Endodermal cell (in vitro differentiated cells): ENCODE data around the gene EMSY. TPM values are rescaled to one million over a fixed set of nuclear protein-coding genes. Genes with fewer than 3 reads are reported as not detected.
"Not testable (repeated sequence)": the region's sequence is repeated elsewhere in the genome, so short reads cannot be mapped to it uniquely, and the experiment has no call there.

ENCODE experiments used
- DNase-seq: peaks from one replicate; pipeline ENCODE4 v3.0.0-alpha.2; 2017
- H3K27ac ChIP-seq: 2 replicates; pipeline ENCODE4 v1.5.1; 2013; ENCODE audit warnings: mild to moderate bottlenecking, low read depth, low read length, moderate library complexity
- H3K27me3 ChIP-seq: 2 replicates; pipeline ENCODE4 v1.6.1; 2013; ENCODE audit warnings: mild to moderate bottlenecking, low read length, moderate library complexity; ENCODE audit not compliant: insufficient read depth, control insufficient read depth, poor library complexity, severe bottlenecking
- H3K36me3 ChIP-seq: 2 replicates; pipeline ENCODE4 v1.7.0; 2013; ENCODE audit warnings: mild to moderate bottlenecking, low read length, moderate library complexity; ENCODE audit not compliant: control insufficient read depth, insufficient read depth
- H3K4me1 ChIP-seq: one replicate; pipeline ENCODE4 v1.7.0; 2013; ENCODE audit warnings: low read length; ENCODE audit not compliant: control insufficient read depth, insufficient read depth
- H3K4me3 ChIP-seq: 2 replicates; pipeline ENCODE4 v1.5.1; 2013; ENCODE audit warnings: mild to moderate bottlenecking, low read length, moderate library complexity
- H3K9ac ChIP-seq: 2 replicates; pipeline ENCODE4 v1.6.1; 2013; ENCODE audit warnings: mild to moderate bottlenecking, low read length, moderate library complexity; ENCODE audit not compliant: poor library complexity, severe bottlenecking; ENCODE audit errors: extremely low read depth
- H3K9me3 ChIP-seq: 2 replicates; pipeline ENCODE4 v1.6.1; 2013; ENCODE audit warnings: mild to moderate bottlenecking, low read length, moderate library complexity; ENCODE audit not compliant: control insufficient read depth
- H3K27ac Mint-ChIP-seq: 2 replicates; pipeline ENCODE4 v1.8.0; 2020; ENCODE audit warnings: mixed read lengths
- H3K27me3 Mint-ChIP-seq: 2 replicates; pipeline ENCODE4 v1.8.0; 2021; ENCODE audit warnings: mild to moderate bottlenecking, mixed read lengths; ENCODE audit not compliant: insufficient read depth
- H3K36me3 Mint-ChIP-seq: 2 replicates; pipeline ENCODE4 v1.8.0; 2020; ENCODE audit warnings: low read depth, mixed read lengths
- H3K4me1 Mint-ChIP-seq: 2 replicates; pipeline ENCODE4 v1.8.0; 2020; ENCODE audit warnings: mixed read lengths
- H3K4me3 Mint-ChIP-seq: 2 replicates; pipeline ENCODE4 v1.8.0; 2020; ENCODE audit warnings: mild to moderate bottlenecking, moderate library complexity, mixed read lengths
- H3K9me3 Mint-ChIP-seq: 2 replicates; pipeline ENCODE4 v1.8.0; 2020; ENCODE audit warnings: mild to moderate bottlenecking, mixed read lengths
- CTCF ChIP-seq: fragments of 200-600 bp; sonication (generic); conservative IDR thresholded peaks from 2 replicates; pipeline ENCODE4 v1.5.0; 2021; ENCODE audit warnings: antibody characterized with exemption, mild to moderate bottlenecking
- WGBS, 2 experiments: methylation state at CpG; one replicate each; pipeline versions ENCODE4 v1.1.5 to v1.1.7; 2013; ENCODE audit warnings: missing lambda C conversion rate in 2 of 2, mixed read lengths in 1 of 2; ENCODE audit not compliant: insufficient coverage in 1 of 2, insufficient read length in 1 of 2; 5-methylcytosine and 5-hydroxymethylcytosine counted together
- total RNA-seq, 2 donors: library from RNA; stranded (reverse); fragmentation: NEBNext Ultra II Directional in 1 of 2; extraction: Animal tissue kit (Norgen Biotek cat#: 25700) in 1 of 2; gene quantifications; 2 replicates in 1 of 2; 3 replicates in 1 of 2; pipeline ENCODE4 v1.2.1, GENCODE V29; 2021

EMSY gene
- total RNA-seq, 2 donors from 2014 or later: 27.4 to 35.5 TPM

GRCh38 chr11:76568139-76568538 is 123.3 kb downstream of the EMSY start:
- WGBS, 2 experiments: 84 to 95% methylated on average over 2 to 4 of the region's 4 CpGs

GRCh38 chr11:76568621-76569020 is 123.8 kb downstream of the EMSY start:
- no peak for TF ChIP-seq CTCF
- H3K4me1 ChIP-seq: no peaks in the 10 kb centered on the region
- H3K27me3 ChIP-seq: no peaks in the 10 kb centered on the region
- H3K36me3 ChIP-seq: no peaks in the 10 kb centered on the region
- Mint-ChIP-seq H3K4me1 (no peaks in the 10 kb centered on the region), H3K36me3 (no peaks in the 10 kb centered on the region), H3K4me3 (no peak overlapping the region), H3K27me3 (peaks cover 1% of the 10 kb centered on the region), H3K9me3 (peaks cover 6% of the 10 kb centered on the region), H3K27ac (no peak overlapping the region)
- no peaks in the 10 kb centered on the region for H3K9me3 ChIP-seq
- 79% methylated on average over 1 of the region's 1 CpG; no CpG with 5 or more reads in 1 of the 2 experiments for WGBS, 2 experiments
- no peak overlapping the region for H3K27ac ChIP-seq
- no peak overlapping the region for H3K4me3 ChIP-seq
- DNase-seq: no peak
- H3K9ac ChIP-seq: no peak overlapping the region

More at GRCh38 chr11:76568139-76568538, 123.3 kb downstream of the EMSY start:
- Mint-ChIP-seq H3K4me3 (no peak overlapping the region), H3K36me3 (no peaks in the 10 kb centered on the region), H3K4me1 (no peaks in the 10 kb centered on the region), H3K9me3 (peaks cover 6% of the 10 kb centered on the region), H3K27me3 (peaks cover 1% of the 10 kb centered on the region), H3K27ac (no peak overlapping the region)
- Histone ChIP-seq H3K4me1 (no peaks in the 10 kb centered on the region), H3K9me3 (no peaks in the 10 kb centered on the region), H3K27me3 (no peaks in the 10 kb centered on the region), H3K4me3 (no peak overlapping the region), H3K27ac (no peak overlapping the region), H3K9ac (no peak overlapping the region), H3K36me3 (no peaks in the 10 kb centered on the region)
- no peak for DNase-seq
- TF ChIP-seq CTCF: no peak

DNA sequence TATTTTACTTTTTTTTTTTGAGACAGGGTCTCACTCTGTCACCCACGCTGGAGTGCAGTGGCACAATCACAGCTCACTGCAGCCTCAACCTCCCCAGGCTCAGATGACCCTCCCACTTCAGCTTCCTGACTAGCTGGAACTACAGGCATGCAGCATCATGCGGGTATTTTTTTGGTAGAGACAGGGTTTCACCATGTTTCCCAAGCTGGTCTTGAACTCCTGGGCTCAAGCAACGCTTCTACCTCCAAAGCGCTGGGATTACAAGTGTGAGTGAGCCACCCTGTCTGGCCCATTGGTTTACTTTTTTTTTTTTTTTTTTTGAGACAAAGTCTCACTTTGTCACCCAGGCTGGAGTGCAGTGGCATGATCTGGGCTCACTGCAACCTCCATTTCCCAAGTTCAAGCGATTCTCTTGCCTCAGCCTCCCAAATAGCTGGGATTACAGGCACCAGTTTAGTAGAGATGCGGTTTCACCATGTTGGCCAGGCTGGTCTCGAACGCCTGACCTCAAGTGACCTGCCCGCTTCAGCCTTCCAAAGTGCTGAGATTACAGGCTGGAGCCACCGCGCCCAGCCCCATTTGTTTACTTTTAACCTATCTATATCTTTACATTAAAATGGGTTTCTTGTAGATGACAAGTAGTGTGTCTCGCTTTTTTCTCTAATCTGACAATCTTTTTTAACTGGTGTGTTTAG is 127.5 kb downstream of the EMSY start:
- not testable (repeated sequence) for H3K9ac ChIP-seq, H3K27ac ChIP-seq, H3K4me1 ChIP-seq, H3K4me1 Mint-ChIP-seq, H3K9me3 ChIP-seq, H3K9me3 Mint-ChIP-seq, H3K36me3 ChIP-seq, H3K36me3 Mint-ChIP-seq, DNase-seq, H3K27ac Mint-ChIP-seq, H3K4me3 ChIP-seq, H3K4me3 Mint-ChIP-seq, H3K27me3 Mint-ChIP-seq, H3K27me3 ChIP-seq
- 95 to 96% methylated on average over 9 to 11 of the region's 12 CpGs for WGBS, 2 experiments
